Measurements from ENCODE around the gene SBNO2. TPM values are rescaled to one million over a fixed set of nuclear protein-coding genes. Genes with fewer than 3 reads are reported as not detected.

Gene SBNO2
- total RNA-seq, 1 donor from 2014 or later: 53.0 TPM

GRCh38 chr19:1090731-1091543, 83.1 kb downstream of the SBNO2 start:
- no peak for TF ChIP-seq CTCF (IDR thresholded peaks at IDR 0.05; ENCODE audit: unreplicated experiment)
- Mint-ChIP-seq H3K27me3 (ENCODE audit: low read depth) (no peaks in the 10 kb centered on the region), H3K36me3 (peaks cover 5% of the 10 kb centered on the region), H3K4me3 (no peak overlapping the region), H3K27ac (no peak overlapping the region), H3K4me1 (peaks cover 20% of the 10 kb centered on the region), H3K9me3 (no peaks in the 10 kb centered on the region)
- DNase-seq (ENCODE audit: low spot score in 2 of 2, unreplicated experiment in 2 of 2): no peak

GRCh38 chr19:1089891-1090290, 84.2 kb downstream of the SBNO2 start:
- Mint-ChIP-seq H3K4me3 (no peak overlapping the region), H3K27ac (no peak overlapping the region), H3K4me1 (peaks cover 13% of the 10 kb centered on the region), H3K27me3 (ENCODE audit: low read depth) (no peaks in the 10 kb centered on the region), H3K9me3 (no peaks in the 10 kb centered on the region), H3K36me3 (peaks cover 5% of the 10 kb centered on the region)
- DNase-seq (ENCODE audit: low spot score in 2 of 2, unreplicated experiment in 2 of 2): no peak
- no peak for TF ChIP-seq CTCF (IDR thresholded peaks at IDR 0.05; ENCODE audit: unreplicated experiment)

- Mint-ChIP-seq H3K36me3 (peaks cover 5% of the 10 kb centered on the region), H3K27ac (no peak overlapping the region)
- no peak for DNase-seq (ENCODE audit: low spot score in 2 of 2, unreplicated experiment in 2 of 2)
Observed at GRCh38 chr19:1089126-1089771, 84.8 kb downstream of the SBNO2 start.

GRCh38 chr19:1088416-1089010, 85.6 kb downstream of the SBNO2 start:
- Mint-ChIP-seq H3K4me1 (peaks cover 5% of the 10 kb centered on the region), H3K9me3 (no peaks in the 10 kb centered on the region), H3K4me3 (no peak overlapping the region), H3K27ac (no peak overlapping the region), H3K27me3 (ENCODE audit: low read depth) (no peaks in the 10 kb centered on the region), H3K36me3 (peaks cover 5% of the 10 kb centered on the region)
- TF ChIP-seq CTCF (IDR thresholded peaks at IDR 0.05; ENCODE audit: unreplicated experiment): no peak
- no peak for DNase-seq (ENCODE audit: low spot score in 2 of 2, unreplicated experiment in 2 of 2)

More at GRCh38 chr19:1089126-1089771, 84.8 kb downstream of the SBNO2 start:
- Mint-ChIP-seq H3K27me3 (ENCODE audit: low read depth) (no peaks in the 10 kb centered on the region), H3K4me1 (peaks cover 9% of the 10 kb centered on the region), H3K4me3 (no peak overlapping the region), H3K9me3 (no peaks in the 10 kb centered on the region)
- TF ChIP-seq CTCF (IDR thresholded peaks at IDR 0.05; ENCODE audit: unreplicated experiment): no peak

- no peaks in the 10 kb centered on the region for H3K4me1 Mint-ChIP-seq
- no peaks in the 10 kb centered on the region for H3K27me3 Mint-ChIP-seq (ENCODE audit: low read depth)
- H3K9me3 Mint-ChIP-seq: no peaks in the 10 kb centered on the region
- DNase-seq (ENCODE audit: low spot score in 2 of 2, unreplicated experiment in 2 of 2): no peak
- peaks cover 5% of the 10 kb centered on the region for H3K36me3 Mint-ChIP-seq
- H3K27ac Mint-ChIP-seq: no peak overlapping the region
- no peak overlapping the region for H3K4me3 Mint-ChIP-seq
- TF ChIP-seq CTCF (IDR thresholded peaks at IDR 0.05; ENCODE audit: unreplicated experiment): no peak
Observed at GRCh38 chr19:1087813-1088415, 86.2 kb downstream of the SBNO2 start.

All from mesothelial cell of epicardium (in vitro differentiated cells).